ENCODE results near the gene TMIGD3. TPM values are rescaled to one million over a fixed set of nuclear protein-coding genes. Genes with fewer than 3 reads are reported as not detected.

The TMIGD3 gene
- total RNA-seq, 2 donors from 2014 or later, result not detected

GRCh38 chr1:111499026-111499785, 4.2 kb downstream of the TMIGD3 start:
- peaks cover 7 to 16% of the 10 kb centered on the region in 2 donors for H3K9me3 Mint-ChIP-seq
- peaks cover 41% of the 10 kb centered on the region for H3K4me1 Mint-ChIP-seq (ENCODE audit: low read depth)
- peaks cover 16 to 17% of the 10 kb centered on the region in 2 donors for H3K36me3 Mint-ChIP-seq (ENCODE audit: insufficient read depth in 2 of 2)
- no peak overlapping the region for H3K4me3 Mint-ChIP-seq
- ATAC-seq (replicated peaks in 1 of 2), result no peak
- DNase-seq, result no peak
- no peaks in the 10 kb centered on the region for H3K27me3 Mint-ChIP-seq (ENCODE audit: low read depth)
- no peak overlapping the region for H3K27ac Mint-ChIP-seq

GRCh38 chr1:111497592-111497991, 5.8 kb downstream of the TMIGD3 start:
- H3K36me3 Mint-ChIP-seq (ENCODE audit: insufficient read depth in 2 of 2), result peaks cover 16 to 17% of the 10 kb centered on the region in 2 donors
- no peaks in the 10 kb centered on the region for H3K27me3 Mint-ChIP-seq (ENCODE audit: low read depth)
- H3K27ac Mint-ChIP-seq, result peak overlapping the region; percentile 44
- ATAC-seq (replicated peaks in 1 of 2) (peak; percentile 60 to 66), DNase-seq (no peak)
- peaks cover 8 to 17% of the 10 kb centered on the region in 2 donors for H3K9me3 Mint-ChIP-seq
- peaks cover 30% of the 10 kb centered on the region for H3K4me1 Mint-ChIP-seq (ENCODE audit: low read depth)
- H3K4me3 Mint-ChIP-seq, result peak overlapping the region; percentile 46 to 47

- Mint-ChIP-seq H3K27ac (peak overlapping the region; percentile 90), H3K9me3 (peaks cover 8 to 17% of the 10 kb centered on the region in 2 donors)
Observed at GRCh38 chr1:111496398-111496797, 7.0 kb downstream of the TMIGD3 start.

GRCh38 chr1:111491070-111491469, 12.4 kb downstream of the TMIGD3 start:
- Mint-ChIP-seq H3K4me3 (no peak overlapping the region), H3K27me3 (ENCODE audit: low read depth) (no peaks in the 10 kb centered on the region), H3K27ac (no peak overlapping the region), H3K36me3 (ENCODE audit: insufficient read depth in 2 of 2) (peaks cover 4 to 8% of the 10 kb centered on the region in 2 donors), H3K4me1 (ENCODE audit: low read depth) (peaks cover 14% of the 10 kb centered on the region), H3K9me3 (peaks cover 5 to 8% of the 10 kb centered on the region in 2 donors)
- DNase-seq (no peak), ATAC-seq (replicated peaks in 1 of 2) (no peak)

More at GRCh38 chr1:111496398-111496797, 7.0 kb downstream of the TMIGD3 start:
- Mint-ChIP-seq H3K27me3 (ENCODE audit: low read depth) (no peaks in the 10 kb centered on the region), H3K4me1 (ENCODE audit: low read depth) (peaks cover 33% of the 10 kb centered on the region), H3K4me3 (peak overlapping the region in 1 of 2 donors; percentile 54), H3K36me3 (ENCODE audit: insufficient read depth in 2 of 2) (peaks cover 16 to 17% of the 10 kb centered on the region in 2 donors)
- ATAC-seq (replicated peaks in 1 of 2) (peak; percentile 80 to 85), DNase-seq (no peak)

- ATAC-seq (replicated peaks in 1 of 2) (no peak), DNase-seq (no peak)
- H3K27me3 Mint-ChIP-seq (ENCODE audit: low read depth), result no peaks in the 10 kb centered on the region
- peaks cover 3 to 5% of the 10 kb centered on the region in 2 donors for H3K9me3 Mint-ChIP-seq
- peaks cover 8% of the 10 kb centered on the region for H3K4me1 Mint-ChIP-seq (ENCODE audit: low read depth)
- peaks cover under 1 to 4% of the 10 kb centered on the region in 2 donors for H3K36me3 Mint-ChIP-seq (ENCODE audit: insufficient read depth in 2 of 2)
- H3K27ac Mint-ChIP-seq, result no peak overlapping the region
- H3K4me3 Mint-ChIP-seq, result no peak overlapping the region
Observed at GRCh38 chr1:111490220-111490619, 13.2 kb downstream of the TMIGD3 start.

- no peak for ATAC-seq (replicated peaks in 1 of 2)
- no peak for DNase-seq
- Mint-ChIP-seq H3K36me3 (ENCODE audit: insufficient read depth in 2 of 2) (peaks cover 0 to 1% of the 10 kb centered on the region in 2 donors), H3K4me3 (no peak overlapping the region), H3K27ac (no peak overlapping the region), H3K27me3 (ENCODE audit: low read depth) (no peaks in the 10 kb centered on the region), H3K9me3 (peaks cover 3 to 5% of the 10 kb centered on the region in 2 donors), H3K4me1 (ENCODE audit: low read depth) (peaks cover 8% of the 10 kb centered on the region)
Observed at GRCh38 chr1:111489604-111490003, 13.8 kb downstream of the TMIGD3 start.

GRCh38 chr1:111488669-111489068, 14.8 kb downstream of the TMIGD3 start:
- no peaks in the 10 kb centered on the region for H3K9me3 Mint-ChIP-seq
- DNase-seq, result no peak
- no peaks in the 10 kb centered on the region for H3K36me3 Mint-ChIP-seq (ENCODE audit: insufficient read depth in 2 of 2)
- ATAC-seq (replicated peaks in 1 of 2), result no peak
- H3K27ac Mint-ChIP-seq, result no peak overlapping the region
- no peak overlapping the region for H3K4me3 Mint-ChIP-seq
- H3K4me1 Mint-ChIP-seq (ENCODE audit: low read depth), result peaks cover 8% of the 10 kb centered on the region
- H3K27me3 Mint-ChIP-seq (ENCODE audit: low read depth), result no peaks in the 10 kb centered on the region

GRCh38 chr1:111487133-111487532, 16.3 kb downstream of the TMIGD3 start:
- no peak overlapping the region for H3K4me3 Mint-ChIP-seq
- peaks cover 12% of the 10 kb centered on the region for H3K4me1 Mint-ChIP-seq (ENCODE audit: low read depth)
- no peaks in the 10 kb centered on the region for H3K27me3 Mint-ChIP-seq (ENCODE audit: low read depth)
- ATAC-seq (replicated peaks in 1 of 2) (no peak), DNase-seq (no peak)
- no peak overlapping the region for H3K27ac Mint-ChIP-seq
- H3K9me3 Mint-ChIP-seq, result no peaks in the 10 kb centered on the region
- no peaks in the 10 kb centered on the region for H3K36me3 Mint-ChIP-seq (ENCODE audit: insufficient read depth in 2 of 2)

GRCh38 chr1:111486431-111486830, 17.0 kb downstream of the TMIGD3 start:
- ATAC-seq (replicated peaks in 1 of 2), result no peak
- no peak overlapping the region for H3K27ac Mint-ChIP-seq
- H3K9me3 Mint-ChIP-seq, result no peaks in the 10 kb centered on the region
- no peak overlapping the region for H3K4me3 Mint-ChIP-seq
- no peaks in the 10 kb centered on the region for H3K36me3 Mint-ChIP-seq (ENCODE audit: insufficient read depth in 2 of 2)
- no peaks in the 10 kb centered on the region for H3K27me3 Mint-ChIP-seq (ENCODE audit: low read depth)
- H3K4me1 Mint-ChIP-seq (ENCODE audit: low read depth), result peaks cover 10% of the 10 kb centered on the region
- no peak for DNase-seq

GRCh38 chr1:111484391-111485026, 18.9 kb downstream of the TMIGD3 start:
- Mint-ChIP-seq H3K4me1 (ENCODE audit: low read depth) (peaks cover 4% of the 10 kb centered on the region), H3K9me3 (no peaks in the 10 kb centered on the region), H3K27me3 (ENCODE audit: low read depth) (no peaks in the 10 kb centered on the region), H3K36me3 (ENCODE audit: insufficient read depth in 2 of 2) (no peaks in the 10 kb centered on the region), H3K27ac (no peak overlapping the region), H3K4me3 (no peak overlapping the region)
- ATAC-seq (replicated peaks in 1 of 2) (no peak), DNase-seq (no peak)

GRCh38 chr1:111483876-111484275, 19.6 kb downstream of the TMIGD3 start:
- no peaks in the 10 kb centered on the region for H3K9me3 Mint-ChIP-seq

GRCh38 chr1:111483166-111483565, 20.3 kb downstream of the TMIGD3 start:
- no peaks in the 10 kb centered on the region for H3K9me3 Mint-ChIP-seq
- no peaks in the 10 kb centered on the region for H3K27me3 Mint-ChIP-seq (ENCODE audit: low read depth)
- H3K36me3 Mint-ChIP-seq (ENCODE audit: insufficient read depth in 2 of 2), result peaks cover 0 to 3% of the 10 kb centered on the region in 2 donors
- no peak for ATAC-seq (replicated peaks in 1 of 2)
- H3K4me3 Mint-ChIP-seq, result no peak overlapping the region
- no peak overlapping the region for H3K27ac Mint-ChIP-seq
- DNase-seq, result no peak
- peaks cover 8% of the 10 kb centered on the region for H3K4me1 Mint-ChIP-seq (ENCODE audit: low read depth)

More at GRCh38 chr1:111483876-111484275, 19.6 kb downstream of the TMIGD3 start:
- Mint-ChIP-seq H3K36me3 (ENCODE audit: insufficient read depth in 2 of 2) (no peaks in the 10 kb centered on the region), H3K27me3 (ENCODE audit: low read depth) (no peaks in the 10 kb centered on the region), H3K27ac (no peak overlapping the region), H3K4me1 (ENCODE audit: low read depth) (peaks cover 4% of the 10 kb centered on the region), H3K4me3 (no peak overlapping the region)
- ATAC-seq (replicated peaks in 1 of 2) (no peak), DNase-seq (no peak)

GRCh38 chr1:111481387-111482221, 21.8 kb downstream of the TMIGD3 start:
- peak; percentile 76 to 78 for ATAC-seq (replicated peaks in 1 of 2)
- peak; percentile 68 to 69 for DNase-seq
- Mint-ChIP-seq H3K9me3 (no peaks in the 10 kb centered on the region), H3K27ac (no peak overlapping the region), H3K27me3 (ENCODE audit: low read depth) (no peaks in the 10 kb centered on the region), H3K36me3 (ENCODE audit: insufficient read depth in 2 of 2) (peaks cover 2 to 7% of the 10 kb centered on the region in 2 donors), H3K4me3 (no peak overlapping the region), H3K4me1 (ENCODE audit: low read depth) (peaks cover 24% of the 10 kb centered on the region)

Data from activated T-cell treated with anti-CD3 and anti-CD28 coated beads, Interleukin-2, amount 50 U/mL, for 72 hours (primary cell).